DND-41 (cell line): ENCODE results near the gene WDFY4.

Experiments used
- ATAC-seq: fragments of 200-7000 bp; cut with Tn5 transposase; 3 replicates; pipeline ENCODE4 v1.9.1; 2021; ENCODE audit warnings: low read depth; ENCODE audit not compliant: insufficient read depth
- DNase-seq: peaks from one replicate; pipeline ENCODE4 v3.0.0-alpha.2; 2020
- H2AFZ ChIP-seq: 2 replicates; pipeline ENCODE4 v1.6.0; 2012; ENCODE audit warnings: low read depth, low read length
- H3K27ac ChIP-seq: 2 replicates; pipeline ENCODE4 v1.5.1; 2012; ENCODE audit warnings: low read length, inconsistent platforms
- H3K27me3 ChIP-seq: fragments of 200-600 bp; sonication (generic); 2 replicates; pipeline ENCODE4 v1.6.0; 2012; ENCODE audit warnings: low read length, mild to moderate bottlenecking, inconsistent platforms; ENCODE audit not compliant: insufficient read depth, poor library complexity
- H3K36me3 ChIP-seq: 2 replicates; pipeline ENCODE4 v1.5.1; 2012; ENCODE audit warnings: low read length, inconsistent platforms; ENCODE audit not compliant: insufficient read depth
- H3K4me1 ChIP-seq: 2 replicates; pipeline ENCODE4 v1.5.1; 2012; ENCODE audit warnings: mild to moderate bottlenecking, low read length; ENCODE audit not compliant: insufficient read depth
- H3K4me2 ChIP-seq: 2 replicates; pipeline ENCODE4 v1.6.0; 2012; ENCODE audit warnings: mild to moderate bottlenecking, moderate library complexity, low read length, inconsistent platforms; ENCODE audit not compliant: insufficient read depth
- H3K4me3 ChIP-seq, 2 experiments: fragments of 200-600 bp in 1 of 2; shearing (Covaris generic) in 1 of 2; 2 replicates each; pipeline ENCODE4 v1.5.1; 2012 to 2016; ENCODE audit warnings: inconsistent platforms in 2 of 2, low read length in 2 of 2, mild to moderate bottlenecking in 2 of 2, low read depth in 1 of 2, moderate library complexity in 1 of 2
- H3K79me2 ChIP-seq: 2 replicates; pipeline ENCODE4 v1.6.0; 2012; ENCODE audit warnings: low read length, inconsistent platforms; ENCODE audit not compliant: insufficient read depth
- H3K9ac ChIP-seq: 2 replicates; pipeline ENCODE4 v1.6.0; 2012; ENCODE audit warnings: low read depth, mild to moderate bottlenecking, inconsistent platforms, low read length, moderate library complexity
- H3K9me3 ChIP-seq: 2 replicates; pipeline ENCODE4 v1.5.1; 2012; ENCODE audit warnings: low read length, moderate library complexity, mild to moderate bottlenecking, inconsistent platforms; ENCODE audit not compliant: insufficient read depth, severe bottlenecking
- H4K20me1 ChIP-seq: 2 replicates; pipeline ENCODE4 v1.6.0; 2012; ENCODE audit warnings: low read length; ENCODE audit not compliant: insufficient read depth
- CTCF ChIP-seq: IDR thresholded peaks from 2 replicates; pipeline ENCODE4 v1.5.1; 2012; ENCODE audit warnings: borderline replicate concordance, low read length, moderate library complexity, mild to moderate bottlenecking; ENCODE audit not compliant: poor library complexity, severe bottlenecking; ENCODE audit errors: extremely low read depth
- EZH2 ChIP-seq: IDR thresholded peaks from 3 replicates; pipeline ENCODE4 v1.6.1; 2012; ENCODE audit warnings: borderline replicate concordance, low read depth, mild to moderate bottlenecking, moderate library complexity, low read length, inconsistent platforms; ENCODE audit not compliant: severe bottlenecking

The WDFY4 gene

DNA sequence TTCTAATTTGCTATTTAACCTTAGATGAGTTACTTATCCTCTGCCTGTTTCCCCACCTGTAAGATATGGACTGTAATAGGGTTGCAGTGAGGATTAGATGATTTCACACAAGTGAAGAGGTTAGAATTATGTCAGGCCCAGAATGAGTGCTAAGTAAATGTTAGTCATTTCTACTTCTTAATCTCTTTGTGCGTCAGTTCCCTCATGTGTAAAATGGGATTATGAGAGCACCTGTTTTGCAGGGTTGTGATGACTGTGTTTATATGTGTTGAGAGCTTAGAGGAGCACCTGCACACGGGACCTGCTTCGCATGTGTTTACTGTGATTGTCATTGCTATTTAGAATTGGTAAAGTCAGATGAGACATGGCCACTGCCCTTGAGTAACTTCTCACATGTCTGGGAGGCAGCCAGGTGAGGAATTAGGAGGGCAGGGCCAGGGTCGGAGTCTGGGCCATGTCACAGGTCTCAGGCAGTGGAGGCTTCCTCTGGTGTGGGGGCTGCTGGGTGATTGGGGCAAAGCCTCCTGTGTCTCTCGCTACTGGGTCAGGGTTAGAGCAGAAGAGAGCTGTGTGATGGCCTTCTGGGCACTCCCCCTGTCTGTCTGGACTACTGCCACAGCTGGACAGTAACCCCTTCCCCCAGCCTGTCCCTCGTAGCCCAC lies 106.7 kb downstream of the WDFY4 start:
- no peaks in the 10 kb centered on the region for H3K4me1 ChIP-seq
- no peak for TF ChIP-seq EZH2
- no peak for TF ChIP-seq CTCF
- no peak overlapping the region for H3K9ac ChIP-seq
- no peaks in the 10 kb centered on the region for H3K36me3 ChIP-seq
- H3K4me3 ChIP-seq, result no peak overlapping the region
- H3K4me2 ChIP-seq, result no peak overlapping the region
- peaks cover 9% of the 10 kb centered on the region for H3K27me3 ChIP-seq
- H3K79me2 ChIP-seq, result no peaks in the 10 kb centered on the region
- ATAC-seq, result no peak
- no peaks in the 10 kb centered on the region for H4K20me1 ChIP-seq
- DNase-seq, result no peak
- H3K9me3 ChIP-seq, result no peaks in the 10 kb centered on the region
- H2AFZ ChIP-seq, result no peak overlapping the region
- H3K27ac ChIP-seq, result no peak overlapping the region

DNA sequence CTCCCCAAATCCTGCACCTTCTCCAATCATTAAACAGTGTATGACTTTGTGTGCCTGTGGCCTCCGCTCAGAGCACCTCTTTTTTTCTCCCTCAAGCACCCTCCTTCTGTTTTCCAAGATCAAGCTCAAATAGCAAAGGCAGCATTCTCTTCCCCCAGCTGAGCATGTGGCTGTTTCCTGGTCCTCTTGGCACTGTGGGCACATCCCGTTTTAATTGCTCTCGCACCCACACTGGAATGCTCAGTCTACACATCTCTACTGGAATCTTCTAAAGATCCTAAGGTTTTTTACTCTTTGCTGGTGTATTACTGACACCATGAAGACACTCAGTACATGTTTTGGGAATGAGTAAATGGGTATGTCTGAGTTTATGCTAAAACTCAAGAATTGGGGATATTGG lies 107.4 kb downstream of the WDFY4 start:
- H3K4me1 ChIP-seq, result no peaks in the 10 kb centered on the region
- peaks cover 9% of the 10 kb centered on the region for H3K27me3 ChIP-seq
- H3K9me3 ChIP-seq, result no peaks in the 10 kb centered on the region
- no peak overlapping the region for H3K4me2 ChIP-seq
- no peaks in the 10 kb centered on the region for H4K20me1 ChIP-seq
- H2AFZ ChIP-seq, result no peak overlapping the region
- no peaks in the 10 kb centered on the region for H3K79me2 ChIP-seq
- no peaks in the 10 kb centered on the region for H3K36me3 ChIP-seq
- TF ChIP-seq EZH2 (no peak), CTCF (no peak)
- DNase-seq, result no peak
- no peak overlapping the region for H3K27ac ChIP-seq
- no peak for ATAC-seq
- H3K4me3 ChIP-seq, result no peak overlapping the region
- H3K9ac ChIP-seq, result no peak overlapping the region

GRCh38 chr10:48792687-48793096 lies 108.0 kb downstream of the WDFY4 start:
- peaks cover 9% of the 10 kb centered on the region for H3K27me3 ChIP-seq
- no peak for DNase-seq
- no peak for ATAC-seq
- H3K9ac ChIP-seq, result no peak overlapping the region
- H3K9me3 ChIP-seq, result no peaks in the 10 kb centered on the region
- no peaks in the 10 kb centered on the region for H3K36me3 ChIP-seq
- H3K4me2 ChIP-seq, result no peak overlapping the region
- no peak overlapping the region for H3K4me3 ChIP-seq
- H4K20me1 ChIP-seq, result no peaks in the 10 kb centered on the region
- H2AFZ ChIP-seq, result no peak overlapping the region
- H3K4me1 ChIP-seq, result no peaks in the 10 kb centered on the region
- H3K79me2 ChIP-seq, result no peaks in the 10 kb centered on the region
- TF ChIP-seq CTCF (no peak), EZH2 (no peak)
- H3K27ac ChIP-seq, result no peak overlapping the region
